ENCODE measurements around the gene MSH3.

Gene MSH3

GRCh38 chr5:80715887-80716286 lies 61.4 kb downstream of the MSH3 start:
- H3K27me3 Mint-ChIP-seq (ENCODE audit: low read depth, poor library complexity) = no peaks in the 10 kb centered on the region
- peaks cover 24% of the 10 kb centered on the region for H3K9me3 Mint-ChIP-seq
- no peak for TF ChIP-seq CTCF (IDR thresholded peaks at IDR 0.05)
- no peak overlapping the region for H3K27ac Mint-ChIP-seq
- no peak overlapping the region for H3K4me3 Mint-ChIP-seq
- H3K36me3 Mint-ChIP-seq (ENCODE audit: low read depth) = peaks cover 65% of the 10 kb centered on the region
- DNase-seq = no peak
- no peaks in the 10 kb centered on the region for H3K4me1 Mint-ChIP-seq

- Mint-ChIP-seq H3K4me3 (no peak overlapping the region), H3K27ac (no peak overlapping the region), H3K36me3 (ENCODE audit: low read depth) (peaks cover 79% of the 10 kb centered on the region), H3K4me1 (no peaks in the 10 kb centered on the region), H3K9me3 (peaks cover 31% of the 10 kb centered on the region), H3K27me3 (ENCODE audit: low read depth, poor library complexity) (no peaks in the 10 kb centered on the region)
- DNase-seq = no peak
- no peak for TF ChIP-seq CTCF (IDR thresholded peaks at IDR 0.05)
These were observed 65.7 kb downstream of the MSH3 start for GRCh38 chr5:80720181-80720580.

- peaks cover 28% of the 10 kb centered on the region for H3K9me3 Mint-ChIP-seq
- H3K4me3 Mint-ChIP-seq = no peak overlapping the region
- TF ChIP-seq CTCF (IDR thresholded peaks at IDR 0.05) = no peak
- peaks cover 79% of the 10 kb centered on the region for H3K36me3 Mint-ChIP-seq (ENCODE audit: low read depth)
- H3K27me3 Mint-ChIP-seq (ENCODE audit: low read depth, poor library complexity) = no peaks in the 10 kb centered on the region
- no peak for DNase-seq
- no peaks in the 10 kb centered on the region for H3K4me1 Mint-ChIP-seq
- no peak overlapping the region for H3K27ac Mint-ChIP-seq
These were observed 68.5 kb downstream of the MSH3 start for GRCh38 chr5:80722916-80723315.

GRCh38 chr5:80725446-80725845 lies 71.0 kb downstream of the MSH3 start:
- H3K4me3 Mint-ChIP-seq = no peak overlapping the region
- H3K4me1 Mint-ChIP-seq = no peaks in the 10 kb centered on the region

GRCh38 chr5:80736730-80737129 lies 82.3 kb downstream of the MSH3 start:
- Mint-ChIP-seq H3K36me3 (ENCODE audit: low read depth) (peaks cover 38% of the 10 kb centered on the region), H3K27ac (no peak overlapping the region), H3K27me3 (ENCODE audit: low read depth, poor library complexity) (no peaks in the 10 kb centered on the region), H3K9me3 (no peaks in the 10 kb centered on the region), H3K4me3 (no peak overlapping the region), H3K4me1 (no peaks in the 10 kb centered on the region)
- no peak for TF ChIP-seq CTCF (IDR thresholded peaks at IDR 0.05)
- DNase-seq = no peak

More at GRCh38 chr5:80725446-80725845, 71.0 kb downstream of the MSH3 start:
- Mint-ChIP-seq H3K27me3 (ENCODE audit: low read depth, poor library complexity) (no peaks in the 10 kb centered on the region), H3K36me3 (ENCODE audit: low read depth) (peaks cover 74% of the 10 kb centered on the region), H3K27ac (no peak overlapping the region), H3K9me3 (peaks cover 11% of the 10 kb centered on the region)
- no peak for TF ChIP-seq CTCF (IDR thresholded peaks at IDR 0.05)
- no peak for DNase-seq

- H3K4me1 Mint-ChIP-seq = no peaks in the 10 kb centered on the region
- no peak for DNase-seq
- peaks cover 47% of the 10 kb centered on the region for H3K36me3 Mint-ChIP-seq (ENCODE audit: low read depth)
- H3K9me3 Mint-ChIP-seq = no peaks in the 10 kb centered on the region
- TF ChIP-seq CTCF (IDR thresholded peaks at IDR 0.05) = no peak
- no peaks in the 10 kb centered on the region for H3K27me3 Mint-ChIP-seq (ENCODE audit: low read depth, poor library complexity)
- no peak overlapping the region for H3K27ac Mint-ChIP-seq
- H3K4me3 Mint-ChIP-seq = no peak overlapping the region
These were observed 84.0 kb downstream of the MSH3 start for GRCh38 chr5:80738466-80738865.
